HG02840 (cell line): ENCODE results near the gene XG.
"Not testable (repeated sequence)": the region's sequence is repeated elsewhere in the genome, so short reads cannot be mapped to it uniquely, and the experiment has no call there.

ENCODE experiments used
- ATAC-seq: cut with Tn5 transposase; IDR thresholded peaks from one replicate; pipeline ENCODE4 v1.9.1; 2021; ENCODE audit warnings: mild to moderate bottlenecking, moderate library complexity, moderate number of reproducible peaks; ENCODE audit not compliant: unreplicated experiment, low FRiP score

The XG gene

GRCh38 chrX:2774057-2774456 is 22.2 kb downstream of the XG start:
- no peak for ATAC-seq

- no peak for ATAC-seq
Measured at GRCh38 chrX:2774776-2775175, 22.9 kb downstream of the XG start.

DNA sequence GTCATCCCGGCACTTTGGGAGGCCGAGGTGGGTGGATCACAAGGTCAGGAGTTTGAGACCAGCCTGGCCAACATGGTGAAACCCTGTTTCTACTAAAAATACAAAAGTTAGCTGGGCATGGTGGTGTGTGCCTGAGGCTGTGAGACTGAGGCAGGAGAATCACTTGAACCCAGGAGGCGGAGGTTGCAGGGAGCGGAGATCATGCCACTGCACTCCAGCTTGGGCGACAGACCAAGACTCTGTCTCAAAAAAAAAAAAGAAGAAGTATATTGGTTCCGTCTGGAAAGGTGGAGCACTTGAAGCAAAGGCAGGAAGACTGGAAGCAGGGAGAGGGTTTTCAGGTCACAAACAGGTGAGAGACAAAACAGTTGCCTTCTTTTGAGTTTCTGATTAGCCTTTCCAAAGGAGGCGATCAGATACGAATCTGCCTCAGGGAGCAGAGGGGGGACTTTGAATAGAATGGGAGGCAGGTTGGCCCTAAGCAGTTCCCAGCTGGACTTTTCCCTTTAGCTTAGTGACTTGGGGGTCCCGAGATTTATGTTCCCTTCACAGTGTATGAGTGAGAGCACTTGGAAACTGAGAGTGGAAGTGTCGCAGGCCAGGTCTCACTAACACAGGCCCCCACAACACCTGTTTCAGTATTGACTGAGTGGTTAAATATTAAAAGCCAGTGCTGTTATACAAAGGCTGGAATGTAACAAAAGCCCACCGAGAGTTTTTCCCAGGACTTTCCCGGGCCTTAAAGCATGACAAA is 28.8 kb downstream of the XG start:
- ATAC-seq, result not testable (repeated sequence)

- ATAC-seq, result no peak
Measured at GRCh38 chrX:2781226-2781571, 29.4 kb downstream of the XG start.

DNA sequence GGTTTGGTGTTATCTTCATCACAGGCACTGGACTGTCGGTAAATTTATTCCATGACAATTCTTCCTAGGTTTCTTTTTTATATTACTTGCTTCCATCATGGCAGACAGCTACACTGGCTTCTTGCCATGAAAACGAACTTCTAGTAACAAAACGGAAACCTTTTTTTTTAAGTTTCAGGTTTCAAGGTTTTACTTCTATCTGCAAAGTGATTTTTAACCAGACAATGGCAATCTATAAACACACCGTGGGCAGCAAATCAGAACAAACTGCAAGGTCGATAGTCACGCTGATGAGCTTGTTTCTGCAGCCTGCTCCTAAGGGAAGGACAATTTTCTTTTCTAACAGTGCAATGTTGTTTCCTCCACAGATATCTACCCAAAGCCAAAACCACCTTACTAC is 29.9 kb downstream of the XG start:
- ATAC-seq, result no peak

DNA sequence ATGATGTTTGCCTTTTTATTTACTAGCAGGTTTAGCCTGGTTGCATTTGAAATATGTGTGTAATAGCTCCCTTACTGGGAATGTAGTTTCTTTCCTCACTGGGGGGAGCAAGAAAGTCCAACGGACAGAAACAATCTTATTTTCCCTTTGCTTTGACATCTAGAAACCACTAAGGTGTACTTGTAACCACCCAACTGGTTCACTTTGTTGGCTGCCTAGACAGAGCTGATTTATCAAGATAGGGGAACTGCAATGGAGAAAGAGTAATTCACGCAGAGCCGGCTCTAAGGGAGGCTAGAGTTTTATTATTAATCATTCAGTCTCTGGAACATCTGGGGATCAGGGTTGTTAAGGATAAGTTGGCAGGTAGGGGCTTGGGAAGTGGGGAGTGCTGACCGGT is 30.3 kb downstream of the XG start:
- ATAC-seq, result no peak

- ATAC-seq, result no peak
Measured at GRCh38 chrX:2782778-2783177, 30.9 kb downstream of the XG start.

DNA sequence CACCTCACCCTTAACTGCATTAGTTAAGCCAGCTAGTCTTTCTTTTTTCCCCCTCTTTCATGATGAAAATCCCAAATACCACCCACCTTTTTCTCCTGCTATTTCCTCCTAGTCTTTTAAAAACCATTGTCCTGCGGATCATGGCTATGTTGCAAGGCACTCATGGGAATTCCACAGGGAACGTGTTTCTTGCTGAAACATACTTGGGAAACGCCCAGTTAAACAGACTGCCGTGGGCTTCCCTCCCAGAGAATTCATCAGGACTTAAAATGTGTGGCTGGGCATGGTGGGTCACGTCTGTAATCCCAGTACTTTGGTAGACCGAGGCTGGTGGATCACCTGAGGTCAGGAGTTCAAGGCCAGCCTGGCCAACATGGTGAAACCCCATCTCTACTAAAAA is 32.2 kb downstream of the XG start:
- no peak for ATAC-seq

GRCh38 chrX:2785538-2785937 is 33.7 kb downstream of the XG start:
- ATAC-seq, result no peak

DNA sequence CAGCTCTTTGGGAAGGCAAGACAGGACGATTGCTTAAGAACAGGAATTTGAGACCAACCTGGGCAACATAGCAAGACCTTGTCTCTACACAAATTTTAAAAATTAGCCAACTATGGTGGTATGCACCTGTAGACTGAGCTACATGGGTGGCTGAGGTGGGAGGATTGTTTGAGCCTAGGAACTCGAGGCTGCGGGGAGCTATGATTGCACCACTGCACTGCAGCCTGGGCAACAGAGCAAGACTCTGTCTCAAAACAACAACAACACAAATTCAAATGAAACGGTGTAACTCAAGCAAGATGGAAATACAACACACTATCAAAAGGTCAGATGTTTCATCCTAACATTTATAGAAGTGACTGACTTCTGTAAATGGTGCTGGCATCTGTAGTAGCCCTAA is 37.1 kb downstream of the XG start:
- no peak for ATAC-seq

DNA sequence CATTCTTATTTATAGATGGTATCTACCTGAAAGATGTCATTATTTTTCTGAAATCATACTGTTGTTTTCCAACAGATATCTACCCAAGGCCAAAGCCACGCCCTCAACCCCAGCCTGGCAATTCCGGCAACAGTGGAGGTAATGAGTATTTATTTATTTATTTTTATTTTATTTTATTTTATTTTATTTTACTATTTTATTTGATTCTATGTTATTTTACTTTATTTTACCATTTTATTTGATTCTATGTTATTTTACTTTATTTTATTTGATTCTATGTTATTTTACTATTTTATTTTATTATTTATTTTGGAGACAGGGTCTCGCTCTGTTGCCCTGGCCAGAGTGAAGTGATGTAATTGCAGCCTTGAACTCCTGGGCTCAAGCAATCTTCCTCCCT is 37.7 kb downstream of the XG start:
- ATAC-seq, result no peak

DNA sequence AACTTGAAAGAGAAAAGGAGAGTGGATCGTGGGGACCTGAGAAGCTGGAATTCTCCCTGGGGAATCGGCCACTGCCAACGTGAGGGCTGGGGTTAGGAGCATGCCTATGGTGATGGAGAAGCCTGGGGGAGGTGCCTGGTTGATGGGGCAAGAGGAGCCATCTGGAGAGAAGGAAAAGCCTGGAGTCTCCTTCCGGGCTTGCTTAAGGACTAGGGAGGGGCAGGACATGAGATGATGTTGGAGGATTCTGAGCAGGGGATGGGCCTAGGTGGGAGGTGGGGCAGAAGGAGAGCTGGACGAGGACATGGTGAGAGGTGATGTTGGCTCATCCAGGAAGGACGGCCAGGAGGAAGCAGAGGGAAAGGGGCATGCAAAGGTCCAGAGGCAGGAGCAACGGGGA is 41.9 kb downstream of the XG start:
- no peak for ATAC-seq

- no peak for ATAC-seq
Measured at GRCh38 chrX:2794336-2794735, 42.5 kb downstream of the XG start.

- not testable (repeated sequence) for ATAC-seq
Measured at GRCh38 chrX:2796808-2797207, 45.0 kb downstream of the XG start.

- ATAC-seq, result no peak
Measured at GRCh38 chrX:2799369-2799768, 47.5 kb downstream of the XG start.

DNA sequence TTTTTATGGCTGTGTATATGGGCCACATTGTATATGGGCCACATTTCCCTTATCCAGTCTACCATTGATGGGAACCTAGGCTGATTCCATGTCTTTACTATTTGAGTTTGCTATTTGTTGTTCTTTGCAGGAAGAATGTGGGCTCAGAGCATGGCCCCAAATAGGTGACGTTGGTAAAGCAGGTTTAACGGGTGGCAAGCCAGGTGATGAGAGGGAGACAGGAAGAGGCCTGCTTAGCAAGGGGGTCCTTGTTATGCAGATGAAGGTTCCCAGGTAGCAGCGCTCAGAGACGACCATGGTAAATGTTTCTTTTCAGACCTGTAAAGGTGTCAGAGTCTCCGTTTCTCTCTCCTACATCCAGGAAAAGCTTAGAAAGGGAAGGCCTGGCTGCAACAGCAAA is 48.1 kb downstream of the XG start:
- ATAC-seq, result not testable (repeated sequence)

DNA sequence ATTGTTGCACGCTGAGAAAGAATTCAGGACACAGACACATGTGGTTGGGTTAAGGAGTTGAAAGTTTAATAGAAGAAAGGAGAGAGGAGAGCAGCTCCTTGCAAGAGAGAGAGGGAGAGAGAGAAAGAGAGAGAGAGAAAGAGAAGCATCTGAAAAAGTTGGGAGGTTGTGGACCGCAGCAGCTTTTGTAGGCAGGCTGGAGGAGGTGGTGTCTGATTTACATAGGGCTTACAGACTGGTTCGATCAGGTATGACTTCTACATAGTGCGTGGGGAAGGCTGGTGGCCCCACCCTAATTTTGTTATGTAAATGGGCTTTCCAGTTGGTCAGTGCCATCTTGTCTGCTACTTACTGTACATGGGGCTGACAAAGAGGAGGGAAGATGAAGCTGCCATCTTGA is 49.4 kb downstream of the XG start:
- no peak for ATAC-seq

DNA sequence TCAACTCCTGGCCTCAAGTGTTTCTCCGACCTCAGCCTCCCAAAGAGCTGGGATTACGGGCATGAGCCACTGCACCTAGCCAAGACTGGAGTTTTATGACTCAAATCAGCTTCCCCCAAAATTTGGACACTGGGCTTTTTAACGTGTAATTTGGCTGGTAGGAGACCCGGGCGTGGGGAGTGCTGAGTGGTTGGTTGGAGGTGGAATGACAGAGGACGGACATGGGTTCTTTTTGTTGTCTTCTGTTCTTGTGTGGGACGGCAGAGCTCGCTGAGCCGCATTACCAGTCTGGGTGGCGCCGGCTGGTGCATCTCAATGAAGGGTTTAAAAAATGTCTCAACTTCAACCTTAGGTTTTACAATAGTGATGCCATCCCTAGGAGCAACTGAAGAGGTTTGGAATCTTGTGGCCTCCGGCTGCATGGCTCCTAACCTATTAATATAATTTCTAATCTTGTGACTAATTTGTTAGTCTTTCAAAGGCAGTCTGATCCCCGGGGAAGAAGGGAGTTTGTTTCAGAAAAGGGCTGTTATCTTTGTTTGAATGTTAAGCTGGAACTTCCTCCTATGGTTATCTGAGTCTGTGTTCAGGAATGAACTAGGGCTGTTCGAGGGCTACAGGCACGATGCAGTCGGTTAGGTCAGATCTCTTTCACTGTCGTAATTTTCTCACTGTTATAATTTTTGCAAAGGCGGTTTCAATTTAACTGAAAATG is 50.7 kb downstream of the XG start:
- ATAC-seq, result not testable (repeated sequence)

DNA sequence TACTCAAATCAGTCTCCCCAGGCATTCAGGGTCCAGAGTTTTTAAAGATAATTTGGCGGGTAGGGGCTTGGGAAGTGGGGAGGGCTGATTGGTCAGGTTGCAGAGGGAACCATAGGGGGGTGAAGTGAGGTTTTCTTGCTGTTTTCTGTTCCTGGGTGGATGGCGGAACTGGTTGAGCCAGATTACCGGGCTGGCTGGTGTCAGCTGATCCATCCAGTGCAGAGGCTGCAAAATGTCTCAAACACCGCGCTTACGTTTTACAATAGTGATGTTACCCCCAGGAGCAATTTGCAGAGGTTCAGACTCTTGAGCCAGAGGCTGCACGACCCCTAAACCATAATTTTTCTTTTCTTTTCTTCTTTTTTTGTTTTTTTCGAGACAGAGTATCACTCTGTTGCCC is 51.6 kb downstream of the XG start:
- ATAC-seq, result not testable (repeated sequence)

- not testable (repeated sequence) for ATAC-seq
Measured at GRCh38 chrX:2804106-2804843, 52.4 kb downstream of the XG start.

- ATAC-seq, result not testable (repeated sequence)
Measured at GRCh38 chrX:2804858-2805257, 53.0 kb downstream of the XG start.

- ATAC-seq, result no peak
Measured at GRCh38 chrX:2811271-2811670, 59.4 kb downstream of the XG start.
